Inflammatory macrophage treated with lipopolysaccharide for 4 hours (primary cell): ENCODE results near the gene SUPT6H.
A peak's percentile ranks its signal among the peaks of the same experiment; 100 is the strongest.
"Not testable (repeated sequence)": the region's sequence is repeated elsewhere in the genome, so short reads cannot be mapped to it uniquely, and the experiment has no call there.

ENCODE experiments used
- DNase-seq: peaks from one replicate; pipeline ENCODE4 v3.0.0-alpha.2; 2020

SUPT6H gene

DNA sequence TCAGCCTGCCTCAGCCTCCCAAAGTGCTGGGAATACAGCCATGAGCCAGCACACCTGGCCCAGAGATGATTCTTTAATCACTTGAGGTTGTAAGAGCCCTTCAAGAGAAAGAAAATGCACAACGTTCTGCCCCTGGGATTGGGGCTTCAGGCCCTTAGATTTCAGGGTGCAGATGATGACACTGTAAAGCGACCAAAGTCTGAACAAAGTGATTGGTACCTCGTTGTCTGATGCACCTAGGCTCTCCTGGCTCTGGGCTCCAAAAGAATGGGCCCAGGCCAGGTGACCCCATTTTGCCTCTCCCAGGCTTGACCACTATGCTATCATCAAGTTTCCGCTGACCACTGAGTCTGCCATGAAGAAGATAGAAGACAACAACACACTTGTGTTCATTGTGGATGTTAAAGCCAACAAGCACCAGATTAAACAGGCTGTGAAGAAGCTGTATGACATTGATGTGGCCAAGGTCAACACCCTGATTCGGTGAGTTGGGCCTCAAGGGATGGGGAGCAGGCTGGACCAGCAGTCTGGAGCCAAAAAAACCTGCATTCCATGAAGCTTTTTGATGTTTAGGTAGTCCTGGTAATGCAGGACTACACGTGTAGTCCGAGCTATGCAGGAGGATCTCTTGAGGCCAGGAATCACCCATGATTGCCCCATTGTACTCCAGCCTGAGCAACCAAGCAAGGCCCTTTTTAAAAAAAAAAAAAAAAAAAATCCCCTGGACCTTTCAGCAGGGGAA, 60.6 kb downstream of the SUPT6H start:
- DNase-seq, result no peak

- DNase-seq, result no peak
Observed at GRCh38 chr17:28723159-28723835, 61.3 kb downstream of the SUPT6H start.

- not testable (repeated sequence) for DNase-seq
Observed at GRCh38 chr17:28723836-28724499, 62.0 kb downstream of the SUPT6H start.

- DNase-seq, result no peak
Observed at GRCh38 chr17:28724500-28725165, 62.6 kb downstream of the SUPT6H start.

- no peak for DNase-seq
Observed at GRCh38 chr17:28725166-28725659, 63.2 kb downstream of the SUPT6H start.

DNA sequence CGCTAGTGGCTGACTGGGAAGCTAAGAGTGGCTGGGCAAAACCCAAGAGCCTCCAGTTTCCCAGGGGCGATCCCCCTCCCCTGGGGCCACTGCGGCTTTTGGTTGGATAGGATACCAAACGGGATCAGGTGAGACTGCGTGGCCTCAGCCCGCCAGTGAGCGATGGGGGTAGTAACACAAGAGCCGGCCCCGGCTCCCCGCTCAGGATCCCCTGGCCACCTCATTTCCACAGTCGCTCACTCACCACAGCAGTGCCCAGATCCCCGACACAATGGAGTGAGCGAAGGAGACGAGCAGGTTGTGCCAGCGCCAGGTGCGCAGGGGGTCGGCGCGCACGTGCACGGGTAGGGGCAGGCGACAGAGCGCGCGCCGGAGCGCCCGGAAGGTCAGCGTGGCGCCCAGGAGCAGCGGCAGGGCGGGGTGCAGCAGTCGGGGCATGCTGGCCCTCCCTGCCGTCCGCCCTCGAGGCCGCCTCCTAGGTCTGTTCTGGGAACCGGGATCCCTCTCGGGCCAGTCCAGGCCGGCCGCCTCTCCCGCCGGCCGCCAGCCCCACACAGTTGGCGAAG, 63.7 kb downstream of the SUPT6H start:
- DNase-seq, result no peak

DNA sequence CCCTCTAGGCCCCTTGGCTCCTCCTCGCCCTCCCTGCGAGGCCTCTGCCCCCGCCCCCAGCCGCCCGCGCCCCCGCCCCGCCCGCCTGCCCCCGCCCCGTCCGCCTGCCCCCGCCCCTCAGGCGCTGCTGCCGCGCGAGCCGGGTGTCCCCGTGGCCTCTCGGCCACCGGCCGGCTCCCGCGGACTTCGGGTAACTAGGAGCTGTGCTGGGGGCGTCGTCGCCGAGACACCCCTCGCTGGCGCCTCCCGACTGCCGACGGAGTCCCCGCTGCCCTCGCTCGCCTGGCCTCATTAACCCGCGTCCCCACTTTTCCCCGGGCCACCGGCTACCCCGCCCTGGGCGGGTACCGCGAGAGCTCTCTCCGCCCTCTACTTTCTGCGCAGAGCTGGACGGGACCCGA, 64.2 kb downstream of the SUPT6H start, which contains the start of gene TLCD1:
Gene TLCD1 (minus strand): TSS at position 8 of the 401 bp plus-strand sequence. CDS start 136 bp downstream, outside the sequence.
- DNase-seq, result peak; percentile 65

- peak; percentile 90 for DNase-seq
Observed at GRCh38 chr17:28726627-28727491, 64.9 kb downstream of the SUPT6H start.

DNA sequence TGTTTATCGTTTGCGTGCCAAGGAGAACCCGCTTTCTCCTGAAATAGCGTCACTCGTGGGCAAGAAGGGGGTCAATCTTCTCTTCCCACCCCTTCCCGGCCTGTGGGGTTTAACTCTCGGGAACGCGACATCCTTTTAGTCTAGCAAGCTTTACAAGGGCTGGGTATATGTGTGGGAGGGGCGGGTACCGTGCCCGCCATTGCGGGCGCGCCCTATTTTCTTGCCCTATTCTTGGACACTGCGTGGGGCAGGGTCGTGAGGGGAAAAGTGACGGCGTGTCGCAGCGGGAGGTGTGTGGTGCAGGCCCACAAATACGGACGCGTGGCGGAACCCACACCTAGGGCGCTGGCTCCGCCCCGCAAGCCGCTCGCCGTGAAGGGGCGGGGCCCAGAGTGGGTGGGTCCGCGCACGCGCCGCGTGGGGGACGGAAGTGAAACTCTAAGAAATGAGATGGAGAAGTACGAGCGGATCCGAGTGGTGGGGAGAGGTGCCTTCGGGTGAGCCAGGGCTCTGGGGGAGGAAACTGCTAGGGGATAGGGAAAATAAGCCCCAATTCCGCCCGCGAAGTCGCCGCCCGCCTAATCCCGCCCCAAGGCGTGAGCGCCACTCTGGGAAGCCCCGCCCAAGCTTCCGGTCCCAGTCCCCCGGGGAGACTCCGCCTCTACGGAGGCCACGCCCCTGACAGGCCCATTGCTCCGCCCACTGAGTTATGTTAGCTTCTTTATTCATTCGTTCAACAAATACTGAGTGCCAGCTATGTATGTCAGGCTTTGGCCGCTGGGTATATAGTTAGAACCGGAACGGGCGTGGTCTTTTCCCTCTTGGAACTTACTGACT, 66.6 kb downstream of the SUPT6H start, which contains the start of gene NEK8:
Gene NEK8 (plus strand): TSS at position 425 of the 837 bp plus-strand sequence. CDS start 26 bp downstream, at position 451.
- DNase-seq, result peak; percentile 97

- no peak for DNase-seq
Observed at GRCh38 chr17:28729950-28730330, 67.9 kb downstream of the SUPT6H start.

DNA sequence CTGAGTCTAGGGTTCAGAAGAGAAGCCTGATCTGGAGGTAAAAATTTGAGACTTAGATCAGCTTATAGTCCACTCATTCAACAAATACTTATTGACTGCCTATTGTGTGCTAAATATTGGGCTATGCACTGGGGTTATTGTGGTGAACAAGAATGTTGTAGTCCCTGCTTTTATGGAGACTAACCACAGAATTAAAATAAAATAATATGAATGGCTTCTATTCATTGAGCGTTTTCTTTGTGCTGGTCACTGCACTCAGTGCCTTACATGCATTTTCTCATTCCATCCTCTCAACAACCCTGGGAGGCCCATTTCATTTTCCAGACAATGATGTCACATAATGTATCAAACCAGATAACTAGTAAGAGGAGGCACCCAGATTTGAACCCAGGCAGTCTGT, 71.3 kb downstream of the SUPT6H start:
- DNase-seq, result no peak

DNA sequence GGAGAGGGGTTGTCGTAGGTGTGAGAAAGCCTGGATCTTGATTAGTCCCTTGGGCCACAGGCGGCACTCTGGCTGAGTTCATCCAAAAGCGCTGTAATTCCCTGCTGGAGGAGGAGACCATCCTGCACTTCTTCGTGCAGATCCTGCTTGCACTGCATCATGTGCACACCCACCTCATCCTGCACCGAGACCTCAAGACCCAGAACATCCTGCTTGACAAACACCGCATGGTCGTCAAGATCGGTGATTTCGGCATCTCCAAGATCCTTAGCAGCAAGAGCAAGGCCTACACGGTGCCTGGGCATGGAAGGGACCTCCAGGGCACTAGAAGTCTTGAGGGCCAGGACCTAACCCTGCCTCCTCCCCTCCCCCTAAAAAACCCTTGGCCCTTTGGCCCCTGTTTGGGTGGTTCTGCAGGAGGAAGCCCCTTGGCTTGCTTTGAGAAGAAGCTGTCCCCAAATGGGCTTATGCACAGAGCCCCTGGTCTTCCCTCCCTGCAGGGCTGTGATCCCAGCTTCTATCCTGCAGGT, 72.8 kb downstream of the SUPT6H start:
- no peak for DNase-seq

DNA sequence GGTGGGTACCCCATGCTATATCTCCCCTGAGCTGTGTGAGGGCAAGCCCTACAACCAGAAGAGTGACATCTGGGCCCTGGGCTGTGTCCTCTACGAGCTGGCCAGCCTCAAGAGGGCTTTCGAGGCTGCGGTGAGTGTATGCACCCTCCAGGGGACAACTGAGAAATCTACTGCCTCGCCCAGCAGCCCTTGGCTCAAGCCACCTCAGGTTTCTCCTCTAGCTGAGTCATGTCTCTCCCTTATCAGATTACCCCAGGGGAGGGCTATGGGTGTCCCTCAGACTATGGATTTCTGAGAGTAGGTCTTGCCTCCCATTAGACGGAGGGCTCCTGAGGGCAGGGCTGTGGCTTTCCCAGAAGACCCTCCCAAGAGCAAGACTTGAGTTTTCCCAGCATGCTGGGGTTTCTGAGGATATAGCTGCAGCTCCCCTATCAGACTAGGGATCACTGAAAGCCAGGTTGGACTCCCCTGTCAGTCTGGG, 73.3 kb downstream of the SUPT6H start:
- DNase-seq, result no peak

GRCh38 chr17:28735913-28736769, 74.1 kb downstream of the SUPT6H start:
- DNase-seq, result not testable (repeated sequence)

- DNase-seq, result no peak
Observed at GRCh38 chr17:28737316-28737715, 75.3 kb downstream of the SUPT6H start.

DNA sequence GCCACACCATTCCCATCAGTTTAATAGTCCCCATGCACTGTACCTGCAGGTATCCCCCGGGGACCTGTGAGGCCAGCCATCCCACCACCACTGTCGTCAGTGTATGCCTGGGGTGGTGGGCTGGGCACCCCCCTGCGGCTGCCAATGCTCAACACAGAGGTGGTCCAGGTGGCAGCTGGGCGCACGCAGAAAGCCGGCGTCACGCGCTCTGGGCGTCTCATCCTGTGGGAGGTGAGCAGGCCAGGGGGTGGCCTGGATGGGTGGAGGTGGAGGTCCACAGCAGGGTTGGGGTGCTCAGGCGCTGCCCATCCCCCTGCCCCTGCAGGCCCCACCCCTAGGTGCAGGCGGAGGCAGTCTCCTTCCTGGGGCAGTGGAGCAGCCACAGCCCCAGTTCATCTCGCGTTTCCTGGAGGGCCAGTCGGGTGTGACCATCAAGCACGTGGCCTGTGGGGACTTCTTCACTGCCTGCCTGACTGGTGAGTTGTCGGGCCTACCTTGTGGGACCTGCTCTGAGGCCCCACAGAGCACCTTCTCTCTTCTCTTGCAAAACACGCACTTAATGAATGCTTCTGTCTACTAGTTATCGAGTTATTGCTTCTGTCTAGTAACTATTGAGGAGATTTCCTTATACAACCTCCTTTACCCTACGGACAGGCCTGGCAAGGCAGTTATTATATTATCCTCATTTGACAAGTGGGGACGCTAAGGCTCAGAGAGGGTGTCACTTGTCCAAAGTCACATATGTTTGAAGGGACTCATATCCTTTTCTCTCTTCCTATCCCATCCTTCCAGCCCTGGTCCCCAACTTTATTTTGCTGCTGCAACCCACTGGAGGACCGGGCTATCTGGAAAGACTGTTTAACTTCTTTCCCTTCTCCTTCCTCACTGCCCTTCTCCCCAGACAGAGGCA, 76.0 kb downstream of the SUPT6H start:
- no peak for DNase-seq

GRCh38 chr17:28738680-28739384, 76.8 kb downstream of the SUPT6H start:
- DNase-seq, result no peak
